D341Med (cell line): ENCODE results near the gene WNT8A.
A peak's percentile ranks its signal among the peaks of the same experiment; 100 is the strongest.

Source experiments
- DNase-seq: peaks from one replicate; pipeline ENCODE4 v3.0.0; 2012; ENCODE audit warnings: low spot score

WNT8A gene

GRCh38 chr5:138091685-138092084 is 7.9 kb downstream of the WNT8A start:
- DNase-seq = no peak

- no peak for DNase-seq
Measured at GRCh38 chr5:138092301-138092700, 8.5 kb downstream of the WNT8A start.

GRCh38 chr5:138093036-138093435 is 9.2 kb downstream of the WNT8A start:
- DNase-seq = no peak

GRCh38 chr5:138095100-138095907 is 11.5 kb downstream of the WNT8A start:
- DNase-seq = no peak

GRCh38 chr5:138096363-138096762 is 12.5 kb downstream of the WNT8A start:
- no peak for DNase-seq

GRCh38 chr5:138096997-138097828 is 13.4 kb downstream of the WNT8A start:
- DNase-seq = no peak

GRCh38 chr5:138102454-138103318 is 18.9 kb downstream of the WNT8A start:
- no peak for DNase-seq

GRCh38 chr5:138103319-138103637 is 19.4 kb downstream of the WNT8A start:
- no peak for DNase-seq

GRCh38 chr5:138105709-138106108 is 21.9 kb downstream of the WNT8A start:
- DNase-seq = no peak

GRCh38 chr5:138107213-138107612 is 23.4 kb downstream of the WNT8A start:
- DNase-seq = no peak

GRCh38 chr5:138109463-138110265 is 25.8 kb downstream of the WNT8A start:
- DNase-seq = peak; percentile 44

GRCh38 chr5:138110266-138110963 is 26.6 kb downstream of the WNT8A start:
- no peak for DNase-seq

- DNase-seq = no peak
Measured at GRCh38 chr5:138111181-138111580, 27.3 kb downstream of the WNT8A start.

GRCh38 chr5:138111937-138112336 is 28.1 kb downstream of the WNT8A start:
- no peak for DNase-seq

- no peak for DNase-seq
Measured at GRCh38 chr5:138115254-138115653, 31.4 kb downstream of the WNT8A start.

- no peak for DNase-seq
Measured at GRCh38 chr5:138128334-138128733, 44.5 kb downstream of the WNT8A start.

GRCh38 chr5:138129347-138129746 is 45.5 kb downstream of the WNT8A start:
- no peak for DNase-seq

- no peak for DNase-seq
Measured at GRCh38 chr5:138132543-138132942, 48.7 kb downstream of the WNT8A start.

GRCh38 chr5:138138949-138139780 is 55.3 kb downstream of the WNT8A start, which contains the start of gene NME5:
NME5 (minus strand) TSS chr5:138139428; CDS start chr5:138138780, 648 bp downstream.
- DNase-seq = no peak

GRCh38 chr5:138139781-138140090 is 55.9 kb downstream of the WNT8A start:
- DNase-seq = no peak
